Breast epithelium (tissue), 3 donors: ENCODE measurements around the gene NBEAL2.

Experiments
- POLR2AphosphoS5 ChIP-seq, 3 donors: sonication (generic); formaldehyde crosslinking; IDR thresholded peaks; one replicate each; pipeline ENCODE4 v1.6.1; 2017; ENCODE audit warnings: antibody characterized with exemption in 3 of 3
- TF ChIP-seq, protein P1 (sequence below), 3 donors: fragments of 450-650 bp; IDR thresholded peaks; one replicate each; pipeline ENCODE4 v1.5.1; 2016 to 2017; ENCODE audit warnings: antibody characterized with exemption in 3 of 3, mild to moderate bottlenecking in 3 of 3, moderate library complexity in 3 of 3

DNA sequence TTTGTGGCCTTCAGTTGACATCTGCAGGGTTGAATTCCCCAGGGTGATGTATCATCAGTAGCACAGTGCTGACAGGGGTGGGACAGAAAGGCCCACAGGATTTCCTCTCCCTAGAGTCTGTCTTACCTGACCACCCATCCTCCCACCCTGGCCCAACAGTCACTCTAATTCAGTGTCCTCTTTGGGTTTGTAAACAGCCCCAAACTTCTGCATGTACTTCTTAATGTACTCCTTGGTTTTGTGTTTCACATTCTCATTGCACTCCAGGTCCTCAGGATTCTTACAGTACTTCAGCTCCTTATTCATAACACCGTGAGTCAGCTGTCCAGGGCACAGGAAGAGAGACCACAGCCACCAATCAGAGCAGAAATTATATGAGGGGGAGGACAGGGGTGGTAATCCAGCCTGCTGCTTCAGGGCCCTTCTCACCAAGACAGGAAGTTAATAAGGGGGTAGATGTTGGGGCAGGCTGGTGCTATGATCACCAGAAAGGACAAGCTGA lies 37.5 kb downstream of the NBEAL2 start:
- TF ChIP-seq, protein P1, sequence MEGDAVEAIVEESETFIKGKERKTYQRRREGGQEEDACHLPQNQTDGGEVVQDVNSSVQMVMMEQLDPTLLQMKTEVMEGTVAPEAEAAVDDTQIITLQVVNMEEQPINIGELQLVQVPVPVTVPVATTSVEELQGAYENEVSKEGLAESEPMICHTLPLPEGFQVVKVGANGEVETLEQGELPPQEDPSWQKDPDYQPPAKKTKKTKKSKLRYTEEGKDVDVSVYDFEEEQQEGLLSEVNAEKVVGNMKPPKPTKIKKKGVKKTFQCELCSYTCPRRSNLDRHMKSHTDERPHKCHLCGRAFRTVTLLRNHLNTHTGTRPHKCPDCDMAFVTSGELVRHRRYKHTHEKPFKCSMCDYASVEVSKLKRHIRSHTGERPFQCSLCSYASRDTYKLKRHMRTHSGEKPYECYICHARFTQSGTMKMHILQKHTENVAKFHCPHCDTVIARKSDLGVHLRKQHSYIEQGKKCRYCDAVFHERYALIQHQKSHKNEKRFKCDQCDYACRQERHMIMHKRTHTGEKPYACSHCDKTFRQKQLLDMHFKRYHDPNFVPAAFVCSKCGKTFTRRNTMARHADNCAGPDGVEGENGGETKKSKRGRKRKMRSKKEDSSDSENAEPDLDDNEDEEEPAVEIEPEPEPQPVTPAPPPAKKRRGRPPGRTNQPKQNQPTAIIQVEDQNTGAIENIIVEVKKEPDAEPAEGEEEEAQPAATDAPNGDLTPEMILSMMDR (IDR thresholded peaks at IDR 0.05) = no peak
- TF ChIP-seq POLR2AphosphoS5 (IDR thresholded peaks at IDR 0.05) = no peak
